HepG2 (cell line): ENCODE results near the gene NCS1. TPM values are rescaled to one million over a fixed set of nuclear protein-coding genes. Genes with fewer than 3 reads are reported as not detected.

Source experiments
- ATF2 ChIP-seq: sonication (generic); formaldehyde crosslinking; IDR thresholded peaks from 2 replicates; pipeline ENCODE4 v1.4.0; 2020; ENCODE audit warnings: missing genetic modification reagents
- BRCA1 ChIP-seq: sonication (generic); formaldehyde crosslinking; IDR thresholded peaks from 2 replicates; pipeline ENCODE4 v1.4.0; 2020; ENCODE audit warnings: missing genetic modification reagents
- HDAC1 ChIP-seq: sonication (generic); formaldehyde crosslinking; IDR thresholded peaks from 2 replicates; pipeline ENCODE4 v1.5.1; 2020; ENCODE audit warnings: mild to moderate bottlenecking, missing genetic modification reagents
- JDP2 ChIP-seq: sonication (generic); formaldehyde crosslinking; IDR thresholded peaks from 2 replicates; pipeline ENCODE4 v1.8.1; 2022; ENCODE audit warnings: missing genetic modification reagents, borderline replicate concordance
- MAZ ChIP-seq, 2 experiments: sonication (generic) in 1 of 2; formaldehyde crosslinking in 1 of 2; IDR thresholded peaks; 2 replicates each; pipeline versions ENCODE4 v1.5.0 to v1.6.1; 2012 to 2020; ENCODE audit warnings: low read depth in 2 of 2, mild to moderate bottlenecking in 2 of 2, borderline replicate concordance in 1 of 2, improper control_type of control experiment in 1 of 2, low read length in 1 of 2, missing genetic modification reagents in 1 of 2, moderate library complexity in 1 of 2
- MED1 ChIP-seq: sonication (generic); formaldehyde crosslinking; IDR thresholded peaks from 2 replicates; pipeline ENCODE4 v1.4.0; 2020; ENCODE audit warnings: missing genetic modification reagents
- MYNN ChIP-seq: sonication (generic); formaldehyde crosslinking; IDR thresholded peaks from 2 replicates; pipeline ENCODE4 v1.4.0; 2020; ENCODE audit warnings: mild to moderate bottlenecking, low read depth, missing genetic modification reagents
- PHF8 ChIP-seq: sonication (generic); formaldehyde crosslinking; IDR thresholded peaks from 2 replicates; pipeline ENCODE4 v1.5.0; 2020; ENCODE audit warnings: missing genetic modification reagents
- RAD21 ChIP-seq: fragments of 450-650 bp; formaldehyde crosslinking; IDR thresholded peaks from 2 replicates; pipeline ENCODE4 v1.5.0; 2020; ENCODE audit warnings: mild to moderate bottlenecking
- RFX5 ChIP-seq: IDR thresholded peaks from 2 replicates; pipeline ENCODE4 v1.6.1; 2011; ENCODE audit warnings: low read depth, low read length, improper control_type of control experiment
- SALL1 ChIP-seq: sonication (generic); formaldehyde crosslinking; IDR thresholded peaks from 2 replicates; pipeline ENCODE4 v1.8.0; 2022; ENCODE audit warnings: mild to moderate bottlenecking, missing genetic modification reagents
- TFDP1 ChIP-seq: IDR thresholded peaks from 2 replicates; pipeline ENCODE4 v1.6.1; 2016; ENCODE audit warnings: missing compliant biosample characterization, missing genetic modification reagents, borderline replicate concordance
- THAP11 ChIP-seq: IDR thresholded peaks from 2 replicates; pipeline ENCODE4 v1.6.1; 2016; ENCODE audit warnings: missing biosample characterization, missing genetic modification reagents
- TOPORS ChIP-seq: sonication (generic); formaldehyde crosslinking; IDR thresholded peaks from 2 replicates; pipeline ENCODE4 v1.8.0; 2023; ENCODE audit warnings: mild to moderate bottlenecking, missing genetic modification reagents
- TRIM24 ChIP-seq: sonication (generic); formaldehyde crosslinking; IDR thresholded peaks from 2 replicates; pipeline ENCODE4 v1.8.0; 2022; ENCODE audit warnings: mild to moderate bottlenecking, missing genetic modification reagents
- ZC3H4 ChIP-seq: sonication (generic); formaldehyde crosslinking; IDR thresholded peaks from 2 replicates; pipeline ENCODE4 v1.4.0; 2020; ENCODE audit warnings: missing genetic modification reagents, borderline replicate concordance
- ZNF577 ChIP-seq: sonication (generic); formaldehyde crosslinking; IDR thresholded peaks from 2 replicates; pipeline ENCODE4 v1.4.0; 2020; ENCODE audit warnings: mild to moderate bottlenecking, low read depth, missing genetic modification reagents, borderline replicate concordance
- ZNF598 ChIP-seq: sonication (generic); formaldehyde crosslinking; IDR thresholded peaks from 2 replicates; pipeline ENCODE4 v1.5.1; 2020; ENCODE audit warnings: mild to moderate bottlenecking, missing genetic modification reagents, borderline replicate concordance
- polyA plus RNA-seq, 8 experiments: library from polyadenylated mRNA; depleted of rRNA in 3 of 8; stranded (reverse) in 7 of 8; unstranded in 1 of 8; fragments of >200 nt; fragmentation: Illumina TruSeq in 4 of 8; extraction: Trizol in 4 of 8; gene quantifications; 2 replicates each; pipeline versions ENCODE4 v1.2.1 to v1.2.3, GENCODE V29; 2011 to 2016; ENCODE audit warnings: low read depth in 4 of 8, missing spikeins in 1 of 8, mixed read lengths in 1 of 8; ENCODE audit not compliant: insufficient read depth in 1 of 8
- total RNA-seq, 5 experiments: library from RNA; depleted of rRNA; stranded (reverse); fragments of >200 nt; fragmentation: Illumina TruSeq; extraction: Trizol; gene quantifications; 2 replicates each; pipeline ENCODE4 v1.2.3, GENCODE V29; 2016; ENCODE audit warnings: low read depth in 1 of 5
- TF ChIP-seq, protein P1 (sequence below): sonication (generic); formaldehyde crosslinking; IDR thresholded peaks from 2 replicates; pipeline ENCODE4 v1.8.0; 2022; ENCODE audit warnings: mild to moderate bottlenecking, missing genetic modification reagents, moderate library complexity
- TF ChIP-seq, protein P2 (sequence below): sonication (generic); formaldehyde crosslinking; IDR thresholded peaks from 2 replicates; pipeline ENCODE4 v1.4.0; 2020; ENCODE audit warnings: mild to moderate bottlenecking, missing genetic modification reagents, borderline replicate concordance
- TF ChIP-seq, protein P3 (sequence below): sonication (generic); formaldehyde crosslinking; IDR thresholded peaks from 2 replicates; pipeline ENCODE4 v1.4.0; 2020; ENCODE audit warnings: missing genetic modification reagents, mild to moderate bottlenecking, borderline replicate concordance

The NCS1 gene
- total and polyA plus RNA-seq, 2 of the 13 experiments (the other 11 are each of a cell fraction or from before 2014, with no cell fraction given) = 4.7 to 6.1 TPM

- no peak for TF ChIP-seq ZNF577 (CRISPR knock-in tag)
- 0 out of 2 replicates have a peak, but pooled peaks have one; percentile 17 for TF ChIP-seq THAP11 (CRISPR knock-in tag)
- TF ChIP-seq, protein P1, sequence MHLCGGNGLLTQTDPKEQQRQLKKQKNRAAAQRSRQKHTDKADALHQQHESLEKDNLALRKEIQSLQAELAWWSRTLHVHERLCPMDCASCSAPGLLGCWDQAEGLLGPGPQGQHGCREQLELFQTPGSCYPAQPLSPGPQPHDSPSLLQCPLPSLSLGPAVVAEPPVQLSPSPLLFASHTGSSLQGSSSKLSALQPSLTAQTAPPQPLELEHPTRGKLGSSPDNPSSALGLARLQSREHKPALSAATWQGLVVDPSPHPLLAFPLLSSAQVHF (CRISPR knock-in tag) = no peak
- no peak for TF ChIP-seq TRIM24 (CRISPR knock-in tag)
- no peak for TF ChIP-seq HDAC1 (CRISPR knock-in tag)
- TF ChIP-seq SALL1 = peak; percentile 44; the same call in 1 of the 2 replicates
- TF ChIP-seq TOPORS (CRISPR knock-in tag) = no peak
- TF ChIP-seq PHF8 (CRISPR knock-in tag) = no peak
- TF ChIP-seq MAZ (IDR thresholded peaks at IDR 0.05; ENCODE audit: borderline replicate concordance, low read depth, low read length) = 0 out of 2 replicates have a peak, but pooled peaks have one; percentile 23
- no peak for TF ChIP-seq MAZ (CRISPR knock-in tag; IDR thresholded peaks at IDR 0.05; ENCODE audit: low read depth)
- TF ChIP-seq ATF2 = no peak; the same call in 1 of the 2 replicates
- TF ChIP-seq RFX5 = no peak
- no peak for TF ChIP-seq TFDP1
- TF ChIP-seq, protein P2, sequence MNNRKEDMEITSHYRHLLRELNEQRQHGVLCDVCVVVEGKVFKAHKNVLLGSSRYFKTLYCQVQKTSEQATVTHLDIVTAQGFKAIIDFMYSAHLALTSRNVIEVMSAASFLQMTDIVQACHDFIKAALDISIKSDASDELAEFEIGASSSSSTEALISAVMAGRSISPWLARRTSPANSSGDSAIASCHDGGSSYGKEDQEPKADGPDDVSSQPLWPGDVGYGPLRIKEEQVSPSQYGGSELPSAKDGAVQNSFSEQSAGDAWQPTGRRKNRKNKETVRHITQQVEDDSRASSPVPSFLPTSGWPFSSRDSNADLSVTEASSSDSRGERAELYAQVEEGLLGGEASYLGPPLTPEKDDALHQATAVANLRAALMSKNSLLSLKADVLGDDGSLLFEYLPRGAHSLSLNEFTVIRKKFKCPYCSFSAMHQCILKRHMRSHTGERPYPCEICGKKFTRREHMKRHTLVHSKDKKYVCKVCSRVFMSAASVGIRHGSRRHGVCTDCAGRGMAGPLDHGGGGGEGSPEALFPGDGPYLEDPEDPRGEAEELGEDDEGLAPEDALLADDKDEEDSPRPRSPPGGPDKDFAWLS (CRISPR knock-in tag) = no peak
- no peak for TF ChIP-seq ZC3H4 (CRISPR knock-in tag)
- no peak for TF ChIP-seq JDP2 (CRISPR knock-in tag)
- peak; percentile 85 for TF ChIP-seq RAD21
- no peak for TF ChIP-seq ZNF598 (CRISPR knock-in tag)
- no peak for TF ChIP-seq MED1 (CRISPR knock-in tag)
- no peak for TF ChIP-seq MYNN (CRISPR knock-in tag)
- no peak for TF ChIP-seq BRCA1 (CRISPR knock-in tag)
- TF ChIP-seq, protein P3, sequence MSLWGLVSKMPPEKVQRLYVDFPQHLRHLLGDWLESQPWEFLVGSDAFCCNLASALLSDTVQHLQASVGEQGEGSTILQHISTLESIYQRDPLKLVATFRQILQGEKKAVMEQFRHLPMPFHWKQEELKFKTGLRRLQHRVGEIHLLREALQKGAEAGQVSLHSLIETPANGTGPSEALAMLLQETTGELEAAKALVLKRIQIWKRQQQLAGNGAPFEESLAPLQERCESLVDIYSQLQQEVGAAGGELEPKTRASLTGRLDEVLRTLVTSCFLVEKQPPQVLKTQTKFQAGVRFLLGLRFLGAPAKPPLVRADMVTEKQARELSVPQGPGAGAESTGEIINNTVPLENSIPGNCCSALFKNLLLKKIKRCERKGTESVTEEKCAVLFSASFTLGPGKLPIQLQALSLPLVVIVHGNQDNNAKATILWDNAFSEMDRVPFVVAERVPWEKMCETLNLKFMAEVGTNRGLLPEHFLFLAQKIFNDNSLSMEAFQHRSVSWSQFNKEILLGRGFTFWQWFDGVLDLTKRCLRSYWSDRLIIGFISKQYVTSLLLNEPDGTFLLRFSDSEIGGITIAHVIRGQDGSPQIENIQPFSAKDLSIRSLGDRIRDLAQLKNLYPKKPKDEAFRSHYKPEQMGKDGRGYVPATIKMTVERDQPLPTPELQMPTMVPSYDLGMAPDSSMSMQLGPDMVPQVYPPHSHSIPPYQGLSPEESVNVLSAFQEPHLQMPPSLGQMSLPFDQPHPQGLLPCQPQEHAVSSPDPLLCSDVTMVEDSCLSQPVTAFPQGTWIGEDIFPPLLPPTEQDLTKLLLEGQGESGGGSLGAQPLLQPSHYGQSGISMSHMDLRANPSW (CRISPR knock-in tag) = no peak
Observed at GRCh38 chr9:130235558-130236435, 63.6 kb downstream of the NCS1 start (continued).
